GM18907 (cell line): ENCODE data around the gene TMPRSS3.
A peak's percentile ranks its signal among the peaks of the same experiment; 100 is the strongest.

Source experiments
- ATAC-seq: cut with Tn5 transposase; IDR thresholded peaks from one replicate; pipeline ENCODE4 v1.9.1; 2021; ENCODE audit warnings: mild to moderate bottlenecking, moderate library complexity; ENCODE audit not compliant: unreplicated experiment

Gene TMPRSS3

GRCh38 chr21:42429021-42429420 is 33.2 kb upstream of the TMPRSS3 start:
- ATAC-seq = no peak

GRCh38 chr21:42427809-42428419 is 32.1 kb upstream of the TMPRSS3 start:
- no peak for ATAC-seq

- no peak for ATAC-seq
These were observed 31.1 kb upstream of the TMPRSS3 start for GRCh38 chr21:42426876-42427480.

- ATAC-seq = no peak
These were observed 30.6 kb upstream of the TMPRSS3 start for GRCh38 chr21:42426424-42426823.

- peak; percentile 26 for ATAC-seq
These were observed 29.7 kb upstream of the TMPRSS3 start for GRCh38 chr21:42425591-42425990.

- peak; percentile 71 for ATAC-seq
These were observed 29.2 kb upstream of the TMPRSS3 start for GRCh38 chr21:42424914-42425541.

GRCh38 chr21:42423685-42424084 is 27.8 kb upstream of the TMPRSS3 start:
- ATAC-seq = no peak

GRCh38 chr21:42423197-42423675 is 27.4 kb upstream of the TMPRSS3 start:
- peak; percentile 54 for ATAC-seq

GRCh38 chr21:42421018-42421793 is 25.4 kb upstream of the TMPRSS3 start:
- no peak for ATAC-seq

GRCh38 chr21:42419845-42420244 is 24.0 kb upstream of the TMPRSS3 start:
- ATAC-seq = no peak

- no peak for ATAC-seq
These were observed 23.0 kb upstream of the TMPRSS3 start for GRCh38 chr21:42418886-42419285.

GRCh38 chr21:42417533-42417932 is 21.7 kb upstream of the TMPRSS3 start:
- no peak for ATAC-seq

- peak; percentile 73 for ATAC-seq
These were observed 19.3 kb upstream of the TMPRSS3 start for GRCh38 chr21:42414928-42415769.

- ATAC-seq = no peak
These were observed 18.7 kb upstream of the TMPRSS3 start for GRCh38 chr21:42414553-42414927.

GRCh38 chr21:42414066-42414465 is 18.2 kb upstream of the TMPRSS3 start:
- ATAC-seq = no peak

GRCh38 chr21:42413500-42413899 is 17.6 kb upstream of the TMPRSS3 start:
- no peak for ATAC-seq

GRCh38 chr21:42413093-42413492 is 17.2 kb upstream of the TMPRSS3 start:
- no peak for ATAC-seq

- no peak for ATAC-seq
These were observed 16.7 kb upstream of the TMPRSS3 start for GRCh38 chr21:42412636-42412933.

- ATAC-seq = no peak
These were observed 16.2 kb upstream of the TMPRSS3 start for GRCh38 chr21:42411891-42412635.

GRCh38 chr21:42411197-42411869 is 15.5 kb upstream of the TMPRSS3 start:
- ATAC-seq = no peak
